ENCODE measurements around the gene PCNX3.

DNA sequence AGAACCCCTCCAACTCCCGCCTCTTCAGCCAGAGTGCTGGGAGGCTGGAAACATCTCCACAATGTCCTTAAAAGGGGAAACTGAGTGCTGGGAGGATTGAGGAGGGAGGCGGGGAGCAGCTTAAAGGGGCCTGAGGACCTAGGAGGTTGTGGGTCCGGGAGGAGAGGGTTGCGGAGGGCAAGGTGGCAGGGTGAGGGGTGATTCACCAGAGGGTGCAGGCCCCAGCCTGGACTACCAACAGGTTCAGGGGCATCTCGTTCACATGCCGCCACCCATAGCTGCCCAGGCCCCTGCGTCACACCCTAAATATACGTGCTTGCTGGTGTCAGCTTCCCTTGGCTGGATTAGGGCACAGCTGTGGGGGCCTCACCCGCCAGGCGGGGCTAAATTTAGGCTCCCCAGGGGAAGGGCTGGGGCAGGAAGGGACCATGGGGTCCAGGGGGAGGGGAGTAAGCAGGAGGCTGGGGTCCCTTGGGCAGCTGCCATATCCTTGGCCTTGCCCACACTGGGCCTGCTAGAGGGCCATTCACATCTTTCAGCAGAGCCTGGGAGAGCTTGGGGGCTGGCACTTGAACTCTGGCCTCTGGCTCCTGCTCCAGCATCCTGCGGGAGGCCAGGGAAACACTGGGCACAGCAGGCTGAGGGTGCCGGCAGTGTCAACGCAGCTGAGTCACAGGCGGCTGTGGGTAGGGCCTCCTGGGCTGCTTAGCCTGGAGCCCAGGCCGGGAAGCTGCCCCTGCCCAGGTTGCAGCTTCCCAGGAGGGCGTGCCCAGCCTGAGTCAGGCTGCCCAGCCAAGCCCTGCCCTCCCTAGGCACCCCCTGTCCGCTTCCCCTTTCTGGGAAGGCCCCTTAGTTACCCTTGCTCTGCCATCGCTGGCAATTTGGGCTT, 38.5 kb upstream of the PCNX3 start:
- TF ChIP-seq, protein P1, sequence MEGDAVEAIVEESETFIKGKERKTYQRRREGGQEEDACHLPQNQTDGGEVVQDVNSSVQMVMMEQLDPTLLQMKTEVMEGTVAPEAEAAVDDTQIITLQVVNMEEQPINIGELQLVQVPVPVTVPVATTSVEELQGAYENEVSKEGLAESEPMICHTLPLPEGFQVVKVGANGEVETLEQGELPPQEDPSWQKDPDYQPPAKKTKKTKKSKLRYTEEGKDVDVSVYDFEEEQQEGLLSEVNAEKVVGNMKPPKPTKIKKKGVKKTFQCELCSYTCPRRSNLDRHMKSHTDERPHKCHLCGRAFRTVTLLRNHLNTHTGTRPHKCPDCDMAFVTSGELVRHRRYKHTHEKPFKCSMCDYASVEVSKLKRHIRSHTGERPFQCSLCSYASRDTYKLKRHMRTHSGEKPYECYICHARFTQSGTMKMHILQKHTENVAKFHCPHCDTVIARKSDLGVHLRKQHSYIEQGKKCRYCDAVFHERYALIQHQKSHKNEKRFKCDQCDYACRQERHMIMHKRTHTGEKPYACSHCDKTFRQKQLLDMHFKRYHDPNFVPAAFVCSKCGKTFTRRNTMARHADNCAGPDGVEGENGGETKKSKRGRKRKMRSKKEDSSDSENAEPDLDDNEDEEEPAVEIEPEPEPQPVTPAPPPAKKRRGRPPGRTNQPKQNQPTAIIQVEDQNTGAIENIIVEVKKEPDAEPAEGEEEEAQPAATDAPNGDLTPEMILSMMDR (IDR thresholded peaks at IDR 0.05) = no peak
- no peak for TF ChIP-seq POLR2A (IDR thresholded peaks at IDR 0.05)
